GM18505 (cell line): ENCODE data around the gene GID8.

ENCODE experiments used
- ATAC-seq: cut with Tn5 transposase; IDR thresholded peaks from one replicate; pipeline ENCODE4 v1.9.1; 2021; ENCODE audit not compliant: unreplicated experiment
- POLR2A ChIP-seq: IDR thresholded peaks from 4 replicates; pipeline ENCODE4 v1.6.1; 2011; ENCODE audit warnings: borderline replicate concordance; ENCODE audit not compliant: insufficient read depth, insufficient read length; ENCODE audit errors: extremely low read depth

GID8 gene

GRCh38 chr20:62947532-62948300 lies 9.8 kb downstream of the GID8 start:
- no peak for TF ChIP-seq POLR2A
- ATAC-seq = no peak

DNA sequence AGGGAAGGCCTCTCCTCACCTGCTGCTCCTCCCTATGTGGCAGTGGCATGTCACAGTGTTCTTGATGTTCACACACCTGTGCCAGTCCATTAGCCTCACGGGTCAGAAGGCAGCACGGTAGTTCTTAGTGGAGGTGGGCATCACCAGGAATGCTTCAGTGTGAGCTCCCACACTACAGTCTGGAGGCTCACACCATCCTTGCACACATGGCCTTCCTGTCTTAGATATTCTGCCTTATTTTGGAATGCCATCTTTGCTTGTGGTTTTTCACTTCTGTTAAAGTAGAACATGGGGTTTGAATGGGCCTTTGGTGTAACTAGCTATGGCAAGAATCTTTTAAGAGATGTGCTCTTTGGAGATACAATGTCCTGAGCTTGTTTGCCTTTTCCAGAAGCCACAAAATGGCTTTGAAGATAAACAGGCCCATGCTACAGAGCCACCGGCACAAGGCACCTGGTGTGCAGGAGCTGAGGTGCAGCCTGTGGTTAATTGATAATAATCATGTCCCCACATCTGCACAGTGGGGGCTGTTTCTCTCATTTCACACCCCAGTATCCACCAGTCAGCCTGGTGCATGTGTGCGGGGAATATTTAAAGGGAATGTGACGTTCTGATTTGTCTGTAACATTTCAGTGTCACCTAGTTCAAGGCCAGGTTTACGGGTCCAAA lies 11.3 kb downstream of the GID8 start:
- no peak for TF ChIP-seq POLR2A
- no peak for ATAC-seq

DNA sequence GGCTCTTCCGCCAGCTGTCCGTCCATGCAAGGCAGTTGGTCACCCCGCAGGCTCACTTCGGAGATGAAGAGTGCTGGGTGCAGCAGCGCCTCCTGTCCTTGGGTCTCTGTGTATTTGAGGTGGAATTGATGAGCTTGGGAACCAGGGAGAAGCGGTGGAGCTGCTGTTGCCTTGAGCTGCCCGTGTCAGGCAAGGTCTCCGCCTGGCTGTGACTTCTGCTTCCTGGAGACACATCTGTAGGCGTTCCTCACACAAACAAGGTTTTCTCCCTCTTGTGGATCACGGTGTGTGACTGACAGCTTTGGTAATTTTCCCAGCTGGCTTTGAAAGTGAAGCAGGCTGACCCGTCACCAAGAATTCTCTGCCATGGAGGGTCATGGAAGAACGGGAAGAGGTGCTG lies 12.0 kb downstream of the GID8 start:
- ATAC-seq = no peak
- no peak for TF ChIP-seq POLR2A

GRCh38 chr20:62950741-62951140 lies 12.8 kb downstream of the GID8 start:
- no peak for ATAC-seq
- TF ChIP-seq POLR2A = no peak

- ATAC-seq = no peak
- TF ChIP-seq POLR2A = no peak
Measured at GRCh38 chr20:62951143-62951895, 13.4 kb downstream of the GID8 start.

DNA sequence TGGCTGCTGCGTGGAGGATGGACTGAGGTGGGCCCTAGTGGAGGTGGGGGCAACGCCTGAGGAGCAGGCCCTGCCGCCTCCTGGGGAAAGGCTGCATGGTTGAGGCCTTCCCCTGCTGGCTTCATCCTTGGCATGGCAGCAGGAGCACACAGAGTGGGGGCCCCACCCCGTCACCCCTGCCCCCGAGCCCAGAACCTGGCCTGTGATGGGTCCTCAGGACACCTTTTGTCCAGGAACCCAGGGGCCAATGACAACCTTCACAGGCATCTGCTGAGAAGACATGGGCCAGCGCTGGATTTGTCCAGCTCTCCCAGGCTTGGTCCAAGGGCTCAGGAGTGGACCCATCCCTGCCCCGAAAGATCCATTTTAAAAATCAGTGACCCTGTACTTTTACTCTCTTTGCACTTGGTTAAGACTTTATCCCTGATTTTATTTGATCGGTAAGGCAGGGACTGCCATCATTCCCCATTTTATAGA lies 14.0 kb downstream of the GID8 start:
- ATAC-seq = no peak

GRCh38 chr20:62952373-62952967 lies 14.5 kb downstream of the GID8 start, which contains the start of gene SLC17A9:
Gene SLC17A9 (plus strand): TSS chr20:62952709. CDS start chr20:62952831, 122 bp downstream.
- ATAC-seq = peak; percentile 39
- TF ChIP-seq POLR2A = peak; percentile 53

More for the DNA sequence above, 14.0 kb downstream of the GID8 start:
- no peak for TF ChIP-seq POLR2A

DNA sequence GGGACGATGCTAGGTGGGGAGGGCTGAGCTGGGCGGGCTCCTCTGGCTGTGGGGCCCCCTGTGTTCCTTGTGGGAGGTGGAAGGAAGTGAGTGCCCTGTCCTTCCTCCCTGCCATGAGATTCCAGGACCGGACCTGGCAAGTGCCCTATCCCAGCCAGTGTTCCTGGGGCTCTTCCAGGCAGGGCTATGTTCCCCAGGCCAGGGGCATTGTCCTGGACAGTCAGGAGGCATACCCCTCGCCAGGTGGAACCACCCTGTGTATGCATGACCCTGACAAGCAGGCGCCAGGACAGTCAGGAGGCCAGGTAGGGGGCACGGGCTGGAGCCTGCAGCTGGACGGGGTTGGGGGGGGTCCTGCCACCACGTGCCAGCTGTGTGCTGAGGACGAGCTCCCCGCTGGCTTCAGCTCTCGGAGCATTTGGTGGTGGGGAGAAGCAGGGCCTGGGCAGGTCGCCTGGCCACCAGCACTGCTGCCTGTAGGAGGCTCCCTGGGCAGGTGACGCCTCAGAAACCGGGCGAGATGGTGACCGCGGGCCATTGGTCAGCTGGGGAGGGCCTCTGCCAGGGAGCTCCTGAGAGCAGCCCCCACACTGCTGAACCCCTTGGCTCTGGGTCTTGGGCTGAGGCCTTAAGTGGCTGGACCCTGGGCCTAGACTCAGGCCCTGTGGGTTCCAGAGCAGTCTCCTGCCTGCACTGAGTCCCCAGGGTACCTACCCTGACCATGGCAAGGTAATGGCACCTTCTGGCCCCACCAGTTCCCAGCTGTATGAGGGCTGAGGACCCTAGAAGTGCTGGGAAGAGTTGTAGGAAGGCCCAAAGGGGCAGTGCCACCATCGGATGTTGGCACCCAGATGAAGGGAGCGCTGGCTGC lies 15.3 kb downstream of the GID8 start:
- TF ChIP-seq POLR2A = no peak
- ATAC-seq = no peak

- peak; percentile 35 for TF ChIP-seq POLR2A
- ATAC-seq = peak; percentile 63
Measured at GRCh38 chr20:62953839-62954703, 16.1 kb downstream of the GID8 start.

DNA sequence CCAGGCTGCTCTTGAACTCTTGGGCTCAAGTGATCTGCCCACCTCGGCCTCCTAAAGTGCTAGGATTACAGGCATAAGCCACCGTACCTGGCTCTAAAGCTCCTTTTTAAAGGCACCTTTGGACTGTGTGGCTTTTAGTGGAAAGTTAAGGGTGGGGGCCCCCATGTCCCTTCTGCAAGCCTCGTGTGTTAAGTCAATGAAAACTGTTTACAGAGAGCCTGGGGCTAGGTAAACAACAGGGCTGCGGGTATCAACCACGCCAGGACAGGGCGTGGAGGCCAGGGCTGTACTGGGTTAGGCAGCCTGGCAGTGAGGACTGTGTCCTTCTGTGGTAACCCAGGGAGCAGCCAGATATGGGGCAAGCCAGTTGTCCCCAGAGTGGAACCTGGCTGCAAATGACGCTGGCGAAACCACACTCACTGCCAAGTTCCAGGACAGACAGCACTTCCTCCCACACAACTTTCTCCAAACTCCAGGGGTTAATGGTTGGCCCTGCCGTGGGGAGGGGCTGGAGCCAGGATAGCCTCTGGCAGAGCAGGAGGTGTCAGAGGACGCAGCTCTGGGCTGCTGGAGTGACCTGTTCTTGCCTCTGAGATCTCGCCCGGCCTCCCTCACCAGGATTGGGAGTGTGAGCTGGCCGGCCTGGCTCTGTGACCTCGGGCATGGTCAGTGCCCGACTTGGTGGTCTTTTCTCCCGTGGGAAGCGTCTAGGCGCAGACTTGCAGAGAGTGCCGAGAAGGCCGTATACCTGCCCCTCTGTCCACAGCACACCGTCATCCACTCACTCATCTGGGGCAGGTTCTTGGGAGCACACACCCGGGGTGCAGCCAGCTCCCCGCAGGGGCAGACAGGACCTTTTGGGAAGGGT lies 17.8 kb downstream of the GID8 start:
- TF ChIP-seq POLR2A = no peak
- no peak for ATAC-seq
